ENCODE results near the gene MS4A12.
"Not testable (repeated sequence)": the region's sequence is repeated elsewhere in the genome, so short reads cannot be mapped to it uniquely, and the experiment has no call there.

Gene MS4A12, protein sequence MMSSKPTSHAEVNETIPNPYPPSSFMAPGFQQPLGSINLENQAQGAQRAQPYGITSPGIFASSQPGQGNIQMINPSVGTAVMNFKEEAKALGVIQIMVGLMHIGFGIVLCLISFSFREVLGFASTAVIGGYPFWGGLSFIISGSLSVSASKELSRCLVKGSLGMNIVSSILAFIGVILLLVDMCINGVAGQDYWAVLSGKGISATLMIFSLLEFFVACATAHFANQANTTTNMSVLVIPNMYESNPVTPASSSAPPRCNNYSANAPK

DNA sequence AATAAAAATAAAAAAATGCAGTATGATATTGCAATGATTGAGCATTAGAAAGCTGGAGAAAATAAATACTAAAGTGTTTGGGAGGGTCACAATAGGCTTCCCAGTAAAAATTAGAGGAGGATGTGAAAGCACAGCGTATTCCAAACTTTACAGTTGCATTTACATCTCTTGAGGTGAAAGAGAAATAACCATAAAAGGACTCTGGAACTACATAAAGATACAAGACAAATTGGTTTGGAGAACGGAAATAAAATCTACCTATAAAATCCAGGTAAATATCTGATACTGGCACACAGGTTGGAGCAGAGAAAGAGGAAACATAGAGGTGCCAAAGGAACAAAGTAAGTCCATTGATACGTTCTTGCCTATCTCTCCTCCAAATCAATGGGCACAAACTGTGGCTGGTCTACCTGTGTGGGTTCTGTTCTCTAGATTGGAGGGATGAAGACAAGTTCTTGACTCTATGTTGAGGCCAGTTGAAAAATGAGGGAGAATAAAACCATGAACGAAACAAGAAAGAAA, at the start of gene MS4A12:
Gene MS4A12, plus strand, starts transcription at position 291 of the 522 bp plus-strand sequence. CDS start 4,541 bp downstream, outside the sequence.
- no peak for DNase-seq

GRCh38 chr11:60447070-60447469, 45.5 kb upstream of the MS4A12 start:
- DNase-seq: no peak

- no peak for DNase-seq
Observed at GRCh38 chr11:60447846-60448245, 44.7 kb upstream of the MS4A12 start.

GRCh38 chr11:60451185-60451584, 41.4 kb upstream of the MS4A12 start:
- not testable (repeated sequence) for DNase-seq

- DNase-seq: no peak
Observed at GRCh38 chr11:60454212-60454611, 38.4 kb upstream of the MS4A12 start.

DNA sequence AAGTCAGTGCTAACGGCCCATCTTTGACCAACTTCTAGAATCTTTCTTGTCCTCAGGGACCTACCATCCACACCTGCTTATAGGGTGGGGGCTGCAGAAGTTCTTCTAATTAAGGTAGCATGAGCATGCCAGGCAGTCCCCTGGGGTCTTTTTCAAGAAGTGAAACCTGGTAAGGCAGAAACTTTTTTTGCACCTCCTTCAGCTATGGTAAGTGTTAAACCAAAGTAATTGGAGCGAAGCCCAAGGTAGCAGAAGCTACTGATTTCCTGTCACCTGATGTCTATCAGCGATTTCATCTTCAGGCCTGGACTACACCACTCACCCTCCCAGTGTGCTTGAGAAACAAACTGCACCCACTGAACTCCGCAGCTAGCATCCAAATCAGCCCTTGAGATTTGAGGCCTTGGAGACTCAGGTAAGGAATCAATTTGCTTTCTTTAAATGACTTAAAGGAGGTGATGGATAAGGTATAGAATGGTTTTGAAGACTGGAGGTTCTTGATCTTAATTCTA, 37.0 kb upstream of the MS4A12 start, which contains the start of gene MS4A1:
Gene MS4A1, plus strand, starts transcription at position 317 of the 512 bp plus-strand sequence. CDS start 6,528 bp downstream, outside the sequence.
- no peak for DNase-seq

- DNase-seq: no peak
Observed at GRCh38 chr11:60457576-60457975, 35.0 kb upstream of the MS4A12 start.

GRCh38 chr11:60459345-60459744, 33.2 kb upstream of the MS4A12 start:
- no peak for DNase-seq

DNA sequence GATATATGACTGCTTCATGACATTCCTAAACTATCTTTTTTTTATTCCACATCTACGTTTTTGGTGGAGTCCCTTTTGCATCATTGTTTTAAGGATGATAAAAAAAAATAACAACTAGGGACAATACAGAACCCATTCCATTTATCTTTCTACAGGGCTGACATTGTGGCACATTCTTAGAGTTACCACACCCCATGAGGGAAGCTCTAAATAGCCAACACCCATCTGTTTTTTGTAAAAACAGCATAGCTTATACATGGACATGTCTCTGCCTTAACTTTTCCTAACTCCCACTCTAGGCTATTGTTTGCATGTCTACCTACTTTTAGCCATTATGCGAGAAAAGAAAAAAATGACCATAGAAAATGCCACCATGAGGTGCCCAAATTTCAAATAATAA, 23.7 kb upstream of the MS4A12 start:
- no peak for DNase-seq

GRCh38 chr11:60469723-60470122, 22.9 kb upstream of the MS4A12 start:
- DNase-seq: no peak

DNA sequence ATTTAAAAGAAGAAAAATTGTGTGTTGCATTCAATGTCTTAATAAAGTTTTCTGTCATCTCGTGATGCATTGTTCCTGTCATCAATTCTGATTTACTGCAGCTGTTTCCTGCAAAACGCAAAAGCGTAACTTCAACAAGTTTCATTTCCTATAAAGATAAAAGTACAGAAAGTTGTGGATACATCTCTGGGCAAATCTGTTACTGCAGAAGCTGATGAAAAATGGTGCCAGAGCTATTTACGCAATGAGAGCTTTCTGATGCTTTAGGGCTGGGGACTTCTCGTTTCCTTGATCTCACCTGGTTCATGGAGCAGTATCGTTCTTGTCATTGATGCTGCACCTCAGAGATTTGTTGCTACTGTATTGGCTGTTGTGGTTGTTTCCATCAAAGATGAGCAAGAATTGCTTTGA, 15.5 kb upstream of the MS4A12 start:
- DNase-seq: no peak

GRCh38 chr11:60482361-60482760, 10.2 kb upstream of the MS4A12 start:
- peak; percentile 69 to 80 for DNase-seq

DNA sequence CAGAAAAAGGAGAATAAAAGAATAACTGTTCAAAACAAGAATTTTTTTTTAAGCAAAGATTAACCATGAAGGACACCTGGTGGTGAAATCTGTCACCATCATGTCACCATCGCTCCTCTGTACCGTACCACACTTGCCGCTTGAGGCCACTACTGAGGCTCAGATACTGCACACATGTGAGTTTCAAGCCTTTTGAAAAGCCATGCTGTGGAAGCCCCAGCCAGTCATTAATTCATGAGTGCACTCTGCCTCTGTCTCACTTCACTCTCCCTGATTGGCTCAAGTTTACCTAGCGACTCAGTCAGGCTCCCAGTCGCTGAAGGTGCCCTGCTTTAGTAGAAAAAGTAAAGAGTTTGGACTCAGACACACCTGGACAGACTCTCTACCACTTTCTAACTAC, 6.6 kb upstream of the MS4A12 start:
- DNase-seq: peak; percentile 56 to 59

DNA sequence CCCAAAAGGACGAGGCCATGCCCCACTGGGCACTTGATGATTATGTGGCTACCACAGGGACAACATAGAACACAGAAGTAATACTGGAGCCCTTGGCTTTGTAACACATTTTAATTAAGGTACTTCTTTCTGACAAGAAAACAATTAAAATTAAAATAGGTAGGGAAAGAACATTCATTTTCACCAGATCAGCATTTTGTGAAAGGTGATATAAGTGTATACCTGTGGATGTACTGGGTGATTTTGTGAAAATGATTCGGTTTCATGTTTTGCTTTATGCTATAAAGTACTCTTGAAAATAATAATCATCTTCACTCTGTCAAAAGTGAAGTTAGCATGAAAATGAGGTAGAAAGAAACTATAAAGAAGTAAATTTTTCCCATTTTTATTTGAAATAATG, 876 bp downstream of the MS4A12 start:
- DNase-seq: no peak

DNA sequence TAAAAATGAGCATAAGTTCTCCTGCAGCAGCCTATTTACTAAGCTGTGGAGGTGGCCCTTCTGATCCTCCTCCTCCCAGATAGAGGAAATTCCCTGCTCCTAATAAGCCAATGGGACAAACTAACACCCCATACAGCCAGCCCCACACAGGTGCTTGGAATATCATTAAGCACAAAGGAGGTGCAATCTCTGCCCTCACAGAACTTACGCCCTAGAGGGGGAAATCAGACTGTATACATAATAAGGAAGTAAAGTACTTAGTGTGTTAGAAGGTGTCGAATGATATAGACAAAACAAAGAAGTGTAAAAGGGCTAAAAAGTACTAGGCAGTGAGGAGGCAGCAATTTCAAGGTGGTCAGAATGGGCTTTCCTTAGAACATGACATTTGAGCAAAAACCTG, 5.8 kb downstream of the MS4A12 start:
- DNase-seq: no peak

GRCh38 chr11:60498853-60499252, 6.3 kb downstream of the MS4A12 start:
- DNase-seq: no peak

GRCh38 chr11:60500276-60500910, 7.8 kb downstream of the MS4A12 start:
- no peak for DNase-seq

DNA sequence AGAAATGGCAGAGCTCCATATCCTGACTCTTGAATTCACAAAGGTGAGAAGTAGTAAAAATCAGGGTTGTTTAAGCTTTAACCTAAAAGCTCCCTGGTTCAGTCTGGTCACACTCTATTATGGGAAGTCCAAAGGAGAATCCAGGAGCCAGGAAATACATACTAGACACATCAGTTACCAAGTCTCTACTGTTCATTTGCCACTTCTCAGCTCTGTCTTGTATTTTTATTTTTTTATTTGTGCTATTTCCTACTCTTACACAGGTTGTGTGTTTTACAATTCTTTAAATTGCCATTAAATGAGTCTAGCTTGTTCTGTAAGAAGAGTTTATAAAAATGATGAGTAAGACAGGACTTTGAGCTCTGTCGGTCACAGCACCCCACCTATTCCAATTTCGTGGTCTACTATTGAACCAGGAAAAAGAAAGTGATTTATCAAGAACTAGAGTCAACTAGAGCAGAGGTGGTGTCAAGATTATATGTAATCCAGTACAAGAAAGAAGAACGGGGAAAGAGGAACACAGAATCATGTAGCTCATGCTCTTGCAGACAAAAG, 9.7 kb downstream of the MS4A12 start:
- DNase-seq: no peak

DNA sequence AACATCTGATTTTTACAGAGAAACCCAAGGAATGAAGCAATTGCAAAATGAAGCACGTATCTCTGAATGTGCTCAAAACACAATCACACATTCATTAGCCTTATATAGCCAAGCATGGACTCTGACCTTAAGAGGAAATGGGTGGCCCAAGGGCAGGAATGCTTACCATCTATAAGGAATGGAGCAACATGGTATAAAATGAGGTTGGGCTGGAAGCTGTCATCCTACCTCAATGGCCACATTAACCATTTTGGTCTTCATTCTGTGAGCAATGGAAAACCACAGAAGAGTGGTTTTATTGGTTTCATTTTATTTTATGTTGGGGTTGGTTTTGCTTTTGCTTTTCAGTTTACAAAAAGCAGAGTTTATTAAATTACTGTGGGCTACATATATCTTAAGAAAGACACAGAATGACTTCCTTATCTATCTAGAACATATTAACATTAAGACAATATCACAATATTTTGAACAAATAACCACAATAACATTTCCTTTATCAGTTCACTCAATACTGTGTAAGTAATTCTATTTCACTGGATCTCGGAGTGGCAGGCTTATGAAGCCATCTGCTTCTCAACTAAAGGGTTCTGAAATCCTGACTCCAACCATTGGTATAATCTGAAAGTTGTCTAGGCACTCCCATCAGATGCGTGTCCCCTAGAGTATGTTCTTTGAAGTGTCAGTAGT, 11.8 kb downstream of the MS4A12 start:
- no peak for DNase-seq

GRCh38 chr11:60509609-60510008, 17.0 kb downstream of the MS4A12 start:
- not testable (repeated sequence) for DNase-seq

- DNase-seq: not testable (repeated sequence)
Observed at GRCh38 chr11:60510209-60510608, 17.6 kb downstream of the MS4A12 start.

GRCh38 chr11:60511393-60511792, 18.8 kb downstream of the MS4A12 start:
- no peak for DNase-seq

- DNase-seq: no peak
Observed at GRCh38 chr11:60512651-60513225, 20.2 kb downstream of the MS4A12 start.
